Astrocyte of the hippocampus (primary cell): ENCODE data around the gene DNAJC7.

Experiments used
- DNase-seq: peaks from one replicate; pipeline ENCODE4 v3.0.0; 2011; ENCODE audit warnings: low read depth, low spot score

Gene DNAJC7, protein sequence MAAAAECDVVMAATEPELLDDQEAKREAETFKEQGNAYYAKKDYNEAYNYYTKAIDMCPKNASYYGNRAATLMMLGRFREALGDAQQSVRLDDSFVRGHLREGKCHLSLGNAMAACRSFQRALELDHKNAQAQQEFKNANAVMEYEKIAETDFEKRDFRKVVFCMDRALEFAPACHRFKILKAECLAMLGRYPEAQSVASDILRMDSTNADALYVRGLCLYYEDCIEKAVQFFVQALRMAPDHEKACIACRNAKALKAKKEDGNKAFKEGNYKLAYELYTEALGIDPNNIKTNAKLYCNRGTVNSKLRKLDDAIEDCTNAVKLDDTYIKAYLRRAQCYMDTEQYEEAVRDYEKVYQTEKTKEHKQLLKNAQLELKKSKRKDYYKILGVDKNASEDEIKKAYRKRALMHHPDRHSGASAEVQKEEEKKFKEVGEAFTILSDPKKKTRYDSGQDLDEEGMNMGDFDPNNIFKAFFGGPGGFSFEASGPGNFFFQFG

DNA sequence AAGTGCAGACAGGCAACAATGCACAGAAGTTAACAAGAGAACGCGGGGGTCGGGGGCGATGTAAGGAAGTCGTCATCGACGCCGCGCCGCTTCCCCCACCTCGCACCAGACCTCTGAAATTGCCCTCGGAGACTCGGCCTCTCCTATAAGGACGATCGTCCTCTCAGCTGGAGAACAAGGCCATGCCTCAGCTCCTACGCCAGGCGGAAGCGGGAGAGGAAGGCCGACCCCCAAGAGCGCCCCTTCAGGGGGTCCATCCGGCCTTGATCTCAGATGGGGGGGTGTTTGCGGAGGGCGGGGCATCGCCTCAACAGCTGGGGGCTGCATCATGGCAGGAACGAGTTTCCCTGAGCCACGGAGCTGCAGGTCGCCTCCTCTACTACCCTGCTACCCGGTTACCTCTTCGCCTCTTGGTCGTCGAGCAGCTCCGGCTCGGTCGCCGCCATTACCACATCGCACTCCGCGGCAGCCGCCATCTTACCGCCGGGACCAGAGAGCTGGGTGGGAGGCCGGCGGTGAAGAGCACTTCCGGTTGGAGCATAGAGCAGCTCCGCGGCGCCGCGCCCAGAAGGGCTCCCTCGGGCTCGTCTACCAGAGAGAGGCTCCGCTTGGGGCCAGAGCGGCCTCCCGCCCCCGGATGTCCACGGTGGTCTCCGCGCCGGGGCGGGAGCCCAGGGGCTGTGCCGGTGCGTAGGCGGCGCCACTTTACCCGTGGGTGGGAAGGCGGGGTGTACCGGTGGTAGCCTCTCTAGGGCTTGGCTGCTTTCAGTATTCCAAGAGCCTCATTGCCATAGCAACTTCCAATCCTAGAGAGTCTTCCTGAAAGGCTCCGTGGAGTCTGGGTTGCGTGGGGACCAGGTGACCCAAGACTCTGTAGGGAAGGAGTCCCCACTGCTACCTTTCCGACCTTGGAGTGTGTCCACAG is at the start of gene DNAJC7:
TSS of gene DNAJC7 (minus strand) at position 499 of the 925 bp plus-strand sequence. CDS start at position 476, 23 bp downstream.
- peak; percentile 97 for DNase-seq

- no peak for DNase-seq
Measured at GRCh38 chr17:42065201-42065600, 48.0 kb upstream of the DNAJC7 start.

GRCh38 chr17:42062681-42063080 is 45.4 kb upstream of the DNAJC7 start:
- DNase-seq, result no peak

GRCh38 chr17:42061646-42062487 is 44.6 kb upstream of the DNAJC7 start:
- DNase-seq, result no peak

- DNase-seq, result no peak
Measured at GRCh38 chr17:42060231-42060630, 43.0 kb upstream of the DNAJC7 start.

DNA sequence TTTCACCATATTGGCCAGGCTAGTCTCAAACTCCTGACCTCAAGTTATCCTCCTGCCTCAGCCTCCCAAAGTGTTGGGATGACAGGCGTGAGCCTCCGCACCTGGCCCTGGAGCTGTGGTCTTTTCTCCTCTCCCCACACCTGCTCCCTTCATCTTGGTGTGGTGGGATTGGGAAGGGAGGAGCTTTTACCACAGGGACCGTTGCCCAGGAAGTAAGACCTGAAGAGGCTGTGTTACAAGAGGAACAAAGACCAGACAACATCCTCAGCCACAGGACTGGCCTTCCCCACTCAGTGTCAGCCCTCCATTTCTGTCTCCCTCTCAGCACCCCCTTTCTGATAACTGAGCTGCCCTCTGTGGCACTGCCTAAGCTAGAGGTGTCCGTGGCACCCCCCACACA is 42.6 kb upstream of the DNAJC7 start:
- no peak for DNase-seq

DNA sequence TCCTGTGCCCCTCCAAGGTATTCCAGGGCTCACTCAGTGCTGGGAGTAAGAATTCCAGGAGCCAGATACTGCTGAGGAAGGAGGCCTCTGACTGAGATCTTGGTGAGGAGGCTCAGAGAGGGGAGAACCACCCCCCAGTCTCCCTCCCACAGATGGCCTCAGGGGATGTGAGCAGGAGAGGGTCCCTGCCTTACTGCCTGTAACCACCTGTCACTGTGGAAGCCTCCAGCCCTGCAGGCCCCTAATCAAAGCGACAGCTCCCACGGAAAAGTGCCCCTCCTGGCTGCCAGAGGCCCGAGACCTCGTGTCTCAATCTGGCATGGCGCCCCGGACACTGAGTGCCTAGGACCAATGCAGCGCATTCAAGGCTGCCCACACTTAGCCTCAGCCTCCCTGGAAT is 40.8 kb upstream of the DNAJC7 start:
- DNase-seq, result no peak

DNA sequence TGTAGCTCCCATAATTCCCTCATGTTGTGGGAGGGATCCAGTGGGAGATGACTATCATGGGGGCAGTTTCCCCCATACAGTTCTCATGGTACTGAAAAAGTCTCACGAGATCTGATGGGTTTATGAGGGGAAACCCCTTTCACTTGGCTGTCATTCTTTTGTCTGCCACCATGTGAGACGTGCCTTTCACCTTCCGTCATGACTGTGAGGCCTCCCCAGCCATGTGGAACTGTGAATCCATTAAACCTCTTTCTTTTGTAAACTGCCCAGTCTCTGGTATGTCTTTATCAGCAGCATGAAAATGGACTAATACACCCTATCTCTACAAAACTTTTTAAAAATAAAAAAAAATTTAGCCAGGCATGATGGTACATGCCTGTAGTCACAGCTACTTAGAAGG is 39.4 kb upstream of the DNAJC7 start:
- DNase-seq, result no peak

- no peak for DNase-seq
Measured at GRCh38 chr17:42055496-42055895, 38.3 kb upstream of the DNAJC7 start.

DNA sequence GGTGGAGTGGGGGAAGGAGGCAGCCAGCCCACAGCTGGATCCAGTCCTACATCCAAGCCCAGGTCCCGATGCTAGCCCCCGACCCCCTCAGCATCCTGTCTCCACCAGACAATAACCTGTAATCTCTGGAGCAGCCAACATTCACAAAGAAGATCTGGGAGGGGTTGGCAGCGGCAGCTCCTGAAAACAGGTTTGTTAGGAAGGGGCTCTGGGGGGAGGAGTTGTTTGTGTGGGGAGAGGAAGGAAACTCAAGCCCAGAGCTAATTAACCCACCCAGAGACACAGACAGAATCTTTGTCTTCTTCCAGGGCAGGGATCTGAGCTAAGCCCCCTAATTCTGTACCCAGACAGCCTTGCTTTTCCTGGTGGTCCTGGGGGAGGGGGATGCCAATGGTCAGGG is 37.8 kb upstream of the DNAJC7 start:
- no peak for DNase-seq

DNA sequence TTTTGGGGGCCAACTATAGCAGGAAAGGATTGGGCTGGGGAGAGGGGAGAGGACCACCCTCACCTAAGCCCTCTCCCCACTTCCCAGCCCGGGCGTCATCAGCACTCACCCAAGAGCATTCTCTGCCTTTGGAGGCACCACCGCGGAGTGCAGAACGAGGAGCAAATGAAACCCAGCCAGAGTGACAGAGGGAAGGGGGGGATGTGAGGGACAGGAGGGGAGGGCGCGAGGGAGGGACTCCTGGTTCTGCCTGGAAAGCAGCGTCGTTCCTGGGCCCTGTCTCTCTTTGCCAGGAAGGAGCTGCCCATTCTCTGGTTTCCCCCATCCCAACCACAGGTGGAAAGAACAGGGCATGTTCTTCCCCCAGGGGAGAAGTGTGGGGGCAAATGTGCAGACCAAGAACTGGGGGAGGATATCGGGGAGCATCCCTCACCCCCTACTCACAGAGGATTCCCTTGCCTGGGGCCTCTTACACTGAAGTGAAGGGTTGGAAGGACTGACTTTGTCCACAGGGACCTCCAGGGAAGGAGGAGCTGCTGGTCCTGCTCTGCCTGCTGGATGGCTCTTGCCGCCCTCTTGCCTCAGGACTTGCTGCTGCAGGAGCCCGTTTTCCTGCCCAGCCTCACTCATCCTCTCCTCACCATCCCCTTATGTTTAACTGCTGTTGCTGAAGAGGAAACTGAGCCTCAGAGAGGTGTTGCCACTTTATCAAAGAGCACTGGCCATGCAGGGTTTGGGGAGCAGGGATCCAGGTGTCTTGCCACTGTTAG is 36.7 kb upstream of the DNAJC7 start:
- no peak for DNase-seq

- no peak for DNase-seq
Measured at GRCh38 chr17:42052346-42052877, 35.2 kb upstream of the DNAJC7 start.

DNA sequence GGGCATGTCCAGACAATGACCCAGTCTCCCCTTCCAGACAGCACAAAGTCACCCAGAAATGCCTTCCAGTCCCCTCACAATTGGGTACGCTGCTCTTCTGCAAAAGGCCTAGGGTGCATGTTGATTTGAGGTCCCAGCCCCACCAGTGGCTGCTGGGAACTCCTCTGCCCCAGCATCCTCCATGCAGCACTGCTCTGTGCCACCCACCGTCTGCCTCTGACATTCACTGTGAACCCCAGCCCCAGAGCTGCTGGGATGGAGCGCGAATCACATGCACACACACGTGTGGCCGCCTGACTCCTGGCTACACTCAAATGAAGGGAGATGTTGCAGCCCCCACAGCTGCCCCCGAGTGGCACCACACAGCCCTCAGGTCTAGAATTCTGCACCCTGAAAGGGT is 34.4 kb upstream of the DNAJC7 start:
- DNase-seq, result no peak

DNA sequence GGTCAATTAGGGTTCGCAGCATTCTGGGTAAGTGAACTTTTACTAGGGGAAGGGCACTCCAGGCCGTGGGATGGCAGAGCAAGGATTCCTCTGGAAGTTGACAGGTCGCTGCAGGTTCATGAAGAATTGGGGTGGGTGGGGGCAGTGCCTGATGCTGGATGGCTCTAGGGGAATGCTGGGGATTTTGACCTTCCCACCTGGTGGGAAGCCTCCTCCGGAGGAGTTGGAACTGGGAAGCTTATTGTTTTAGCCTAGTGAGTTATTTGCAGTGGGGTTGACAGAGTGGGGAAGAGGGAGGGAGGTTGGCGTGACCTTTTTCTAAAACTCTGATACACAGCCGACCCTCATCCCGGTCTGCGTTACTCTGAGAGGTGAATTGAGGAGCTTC is 33.8 kb upstream of the DNAJC7 start:
- DNase-seq, result no peak

DNA sequence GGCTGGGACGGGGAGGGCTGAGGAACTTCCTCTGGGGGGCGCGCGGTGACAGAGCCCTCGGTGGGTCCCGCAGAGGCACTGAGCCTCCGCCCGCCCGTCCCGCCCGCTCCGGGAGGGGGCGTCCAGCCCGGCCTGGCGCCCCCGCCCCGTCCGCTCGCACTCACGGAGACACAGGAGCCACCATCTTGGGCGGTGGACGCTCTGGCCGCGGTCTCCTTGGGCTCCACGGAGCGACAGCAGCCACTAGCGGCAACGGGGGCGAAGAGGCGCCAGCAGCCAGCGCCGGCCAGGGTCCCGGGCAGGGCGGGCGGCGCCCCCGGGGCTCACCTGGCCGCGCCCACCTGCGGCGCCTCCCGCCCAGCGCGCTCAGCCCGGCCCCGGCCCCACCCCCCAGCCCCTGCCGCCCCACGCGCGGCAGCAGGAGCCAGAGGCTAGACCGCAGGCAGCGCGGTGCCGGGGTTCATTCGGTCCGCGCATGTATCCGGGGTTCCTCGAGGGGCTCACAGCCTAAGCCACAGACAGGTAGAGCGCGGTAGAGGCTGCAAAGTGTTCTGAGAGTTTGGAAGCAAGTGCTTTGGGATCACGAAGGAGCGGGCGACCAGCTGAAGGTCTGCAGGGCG is 33.3 kb upstream of the DNAJC7 start, which contains the start of gene C17orf113:
TSS of gene C17orf113 (minus strand) at position 209 of the 620 bp plus-strand sequence. CDS start 7,225 bp downstream, outside the sequence.
- peak; percentile 69 for DNase-seq

DNA sequence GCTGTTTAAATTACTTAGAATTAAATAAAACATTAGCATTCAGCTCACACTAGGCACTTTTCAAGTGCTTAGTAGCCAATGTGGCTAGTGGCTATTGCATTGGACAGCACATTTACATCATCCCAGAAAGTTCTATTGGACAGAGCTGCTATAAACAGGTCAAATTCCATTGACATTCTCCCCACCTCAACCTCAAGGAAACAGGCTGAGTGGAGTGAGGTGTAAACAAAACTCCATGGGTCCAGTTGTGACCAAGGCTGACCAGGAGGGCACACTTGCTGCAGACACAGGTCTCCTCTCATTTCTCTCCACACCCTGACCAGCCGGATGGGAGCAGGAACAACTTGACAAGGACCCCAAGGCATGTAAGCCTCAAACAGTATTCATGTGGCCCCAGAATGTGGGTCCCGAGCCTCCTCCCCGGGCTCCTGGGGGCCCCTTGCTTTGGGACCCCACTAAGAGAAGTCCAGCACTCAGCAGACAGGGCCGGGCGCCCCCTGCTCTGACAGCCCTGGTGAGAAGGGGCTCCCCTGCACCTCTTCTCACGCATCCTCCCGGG is 32.7 kb upstream of the DNAJC7 start:
- peak; percentile 23 for DNase-seq

DNA sequence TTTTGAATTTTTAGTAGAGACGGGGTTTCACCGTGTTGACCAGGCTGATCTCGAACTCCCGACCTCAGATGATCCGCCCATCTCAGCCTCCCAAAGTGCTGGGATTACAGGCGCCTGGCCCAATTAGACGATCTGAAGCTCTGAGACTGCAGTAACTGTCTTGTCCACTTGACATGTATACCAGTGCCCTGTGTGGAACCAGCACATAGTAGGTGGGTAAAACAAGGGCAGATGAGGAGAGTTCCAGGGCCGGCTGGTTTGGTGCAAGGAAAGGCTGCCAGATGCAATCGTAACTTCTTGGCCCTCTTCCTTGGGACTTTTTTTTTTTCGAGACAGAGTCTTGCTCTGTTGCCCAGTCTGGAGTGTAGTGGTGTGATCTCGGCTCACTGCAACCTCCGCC is 30.1 kb upstream of the DNAJC7 start:
- DNase-seq, result no peak

GRCh38 chr17:42045719-42046118 is 28.5 kb upstream of the DNAJC7 start:
- no peak for DNase-seq

DNA sequence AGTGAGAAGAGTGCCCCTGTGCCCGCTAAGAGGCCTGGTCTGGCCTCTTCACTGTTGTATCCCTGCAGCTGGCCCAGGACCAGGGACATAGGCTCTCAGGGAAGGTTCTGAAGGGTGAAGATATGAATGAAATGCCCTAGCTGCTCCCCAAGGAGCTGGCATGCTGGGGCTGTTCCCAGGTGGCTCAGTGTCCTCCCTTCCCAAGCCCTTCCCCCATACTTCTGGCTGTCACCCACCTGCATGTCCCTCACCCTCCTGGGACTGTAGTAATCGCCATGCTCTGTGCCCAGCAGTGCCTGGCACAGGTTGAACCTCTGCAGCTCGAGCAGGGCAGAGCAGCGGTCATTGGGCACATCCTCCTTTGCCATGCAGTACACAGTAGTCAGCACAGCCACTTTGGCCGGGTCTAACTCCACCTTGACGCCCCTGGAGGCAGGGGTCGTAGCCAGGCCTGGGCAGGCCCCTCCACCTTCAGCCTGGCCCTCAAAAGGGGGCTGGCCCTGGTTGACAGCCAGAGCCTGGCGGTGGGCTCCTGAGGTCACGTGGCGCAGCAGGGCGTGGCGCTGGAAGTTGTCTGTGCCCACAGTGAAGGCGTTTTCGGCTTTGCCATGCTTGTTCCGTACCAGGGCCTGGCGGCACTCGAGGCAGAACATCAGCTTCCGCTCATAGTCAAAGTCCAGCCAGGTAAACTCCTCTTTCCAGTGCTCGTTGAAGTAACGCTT is 25.5 kb upstream of the DNAJC7 start:
- no peak for DNase-seq
